PC-3 (cell line): ENCODE results near the gene ADAT3. TPM values are rescaled to one million over a fixed set of nuclear protein-coding genes. Genes with fewer than 3 reads are reported as not detected.

Experiments
- ATAC-seq: fragments of 200-7000 bp; cut with Tn5 transposase; 2 replicates; pipeline ENCODE4 v1.9.1; 2020; ENCODE audit warnings: mild to moderate bottlenecking, moderate library complexity
- BruUV-seq: library from RNA; stranded (reverse); fragments of 400-500 nt; replicated peaks from 2 replicates; lab custom pipeline; 2021; lab: Mats Ljungman, UMichigan
- CTCF ChIA-PET: fragments of 300-600 bp; sonication (Branson Sonifier 250); formaldehyde crosslinking; loops from one replicate; lab custom pipeline; 2022; ENCODE audit warnings: antibody characterized with exemption; lab: Charles Lee
- POLR2A ChIA-PET: fragments of 300-600 bp; sonication (Branson Sonifier 250); formaldehyde crosslinking; loops from one replicate; lab custom pipeline; 2022; ENCODE audit warnings: antibody characterized with exemption; ENCODE audit not compliant: unreplicated experiment; lab: Charles Lee
- DNase-seq: peaks from one replicate; pipeline ENCODE4 v3.0.0-alpha.2; 2015
- H2AFZ ChIP-seq: fragments of 300-600 bp; sonication (generic); 2 replicates; pipeline ENCODE4 v1.6.0; 2016; ENCODE audit warnings: antibody characterized with exemption, low read length
- H3F3A ChIP-seq: fragments of 300-600 bp; sonication (generic); one replicate; pipeline ENCODE4 v1.6.0; 2017; ENCODE audit warnings: antibody characterized with exemption, low read length, control low read depth, mild to moderate bottlenecking; ENCODE audit not compliant: unreplicated experiment
- H3K27ac ChIP-seq: fragments of 300-600 bp; sonication (generic); 2 replicates; pipeline ENCODE4 v1.5.1; 2016; ENCODE audit warnings: mild to moderate bottlenecking, low read length
- H3K27me3 ChIP-seq: fragments of 300-600 bp; sonication (generic); 2 replicates; pipeline ENCODE4 v1.6.1; 2016; ENCODE audit warnings: low read length, mixed read lengths
- H3K36me3 ChIP-seq: fragments of 300-600 bp; sonication (generic); 2 replicates; pipeline ENCODE4 v1.6.1; 2016; ENCODE audit warnings: low read depth, mixed run types, low read length, mixed read lengths
- H3K4me1 ChIP-seq: fragments of 300-600 bp; sonication (generic); 2 replicates; pipeline ENCODE4 v1.5.1; 2016; ENCODE audit warnings: low read length; ENCODE audit not compliant: insufficient read depth
- H3K4me2 ChIP-seq: fragments of 300-600 bp; sonication (generic); 2 replicates; pipeline ENCODE4 v1.6.0; 2016; ENCODE audit warnings: low read length
- H3K4me3 ChIP-seq: fragments of 300-600 bp; sonication (generic); 2 replicates; pipeline ENCODE4 v1.5.1; 2016; ENCODE audit warnings: mild to moderate bottlenecking, low read length, mixed read lengths
- H3K79me2 ChIP-seq: fragments of 300-600 bp; sonication (generic); 2 replicates; pipeline ENCODE4 v1.6.1; 2017; ENCODE audit warnings: low read length, mixed read lengths
- H3K9ac ChIP-seq: fragments of 300-600 bp; sonication (generic); 2 replicates; pipeline ENCODE4 v1.6.0; 2016; ENCODE audit warnings: mild to moderate bottlenecking, low read length
- H3K9me2 ChIP-seq: fragments of 300-600 bp; sonication (generic); replicated peaks from 2 replicates; pipeline ENCODE4 v1.6.1; 2016; ENCODE audit warnings: mixed run types, low read length, mixed read lengths
- H3K9me3 ChIP-seq: fragments of 300-600 bp; sonication (generic); 2 replicates; pipeline ENCODE4 v1.6.1; 2016; ENCODE audit warnings: low read length, mixed read lengths
- H4K20me1 ChIP-seq: fragments of 300-600 bp; sonication (generic); 2 replicates; pipeline ENCODE4 v1.6.1; 2016; ENCODE audit warnings: low read length, mixed read lengths
- EZH2 ChIP-seq: fragments of 300-600 bp; sonication (generic); IDR thresholded peaks from one replicate; pipeline ENCODE4 v1.6.1; 2017; ENCODE audit warnings: antibody characterized with exemption, mild to moderate bottlenecking, low read length; ENCODE audit not compliant: unreplicated experiment
- EZH2phosphoT487 ChIP-seq: fragments of 300-600 bp; sonication (generic); IDR thresholded peaks from 2 replicates; pipeline ENCODE4 v1.6.1; 2018; ENCODE audit warnings: mild to moderate bottlenecking, antibody characterized with exemption, low read length, borderline replicate concordance
- intact Hi-C: fragments of 100-400 bp; cut with micrococcal nuclease; formaldehyde crosslinking; loops from 2 replicates; pipeline ENCODE4 v1.9.0; 2023
- total RNA-seq: library from RNA; depleted of rRNA; stranded (reverse); fragments of >200 nt; gene quantifications from 2 replicates; pipeline ENCODE4 v1.2.3, GENCODE V29; 2014
- TF ChIP-seq, protein P1 (sequence below): fragments of 300-600 bp; sonication (generic); conservative IDR thresholded peaks from 2 replicates; pipeline ENCODE4 v1.5.1; 2017; ENCODE audit warnings: antibody characterized with exemption, low read depth, mild to moderate bottlenecking, low read length

The ADAT3 gene
- total RNA-seq, 1 experiment from 2014 or later, result 8.4 TPM

- Histone ChIP-seq H3K4me2 (no peak overlapping the region), H3K9me3 (no peaks in the 10 kb centered on the region), H2AFZ (no peak overlapping the region), H3K4me3 (no peak overlapping the region), H3K4me1 (no peaks in the 10 kb centered on the region), H4K20me1 (no peaks in the 10 kb centered on the region), H3K27me3 (no peaks in the 10 kb centered on the region), H3K9ac (no peak overlapping the region), H3K79me2 (peaks cover 46% of the 10 kb centered on the region), H3F3A (no peaks in the 10 kb centered on the region), H3K27ac (no peak overlapping the region), H3K9me2 (no peaks in the 10 kb centered on the region), H3K36me3 (no peaks in the 10 kb centered on the region)
- no TSS peak for BruUV-seq
- ATAC-seq (no peak), DNase-seq (no peak)
- intact Hi-C loops, result no loop called here
- CTCF ChIA-PET, result no interaction called here
- POLR2A ChIA-PET, result no interaction called here
- TF ChIP-seq, protein P1, sequence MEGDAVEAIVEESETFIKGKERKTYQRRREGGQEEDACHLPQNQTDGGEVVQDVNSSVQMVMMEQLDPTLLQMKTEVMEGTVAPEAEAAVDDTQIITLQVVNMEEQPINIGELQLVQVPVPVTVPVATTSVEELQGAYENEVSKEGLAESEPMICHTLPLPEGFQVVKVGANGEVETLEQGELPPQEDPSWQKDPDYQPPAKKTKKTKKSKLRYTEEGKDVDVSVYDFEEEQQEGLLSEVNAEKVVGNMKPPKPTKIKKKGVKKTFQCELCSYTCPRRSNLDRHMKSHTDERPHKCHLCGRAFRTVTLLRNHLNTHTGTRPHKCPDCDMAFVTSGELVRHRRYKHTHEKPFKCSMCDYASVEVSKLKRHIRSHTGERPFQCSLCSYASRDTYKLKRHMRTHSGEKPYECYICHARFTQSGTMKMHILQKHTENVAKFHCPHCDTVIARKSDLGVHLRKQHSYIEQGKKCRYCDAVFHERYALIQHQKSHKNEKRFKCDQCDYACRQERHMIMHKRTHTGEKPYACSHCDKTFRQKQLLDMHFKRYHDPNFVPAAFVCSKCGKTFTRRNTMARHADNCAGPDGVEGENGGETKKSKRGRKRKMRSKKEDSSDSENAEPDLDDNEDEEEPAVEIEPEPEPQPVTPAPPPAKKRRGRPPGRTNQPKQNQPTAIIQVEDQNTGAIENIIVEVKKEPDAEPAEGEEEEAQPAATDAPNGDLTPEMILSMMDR, result no peak
- no peak for TF ChIP-seq EZH2
- TF ChIP-seq EZH2phosphoT487, result no peak
Measured at GRCh38 chr19:1955171-1956121, 50.2 kb downstream of the ADAT3 start.

DNA sequence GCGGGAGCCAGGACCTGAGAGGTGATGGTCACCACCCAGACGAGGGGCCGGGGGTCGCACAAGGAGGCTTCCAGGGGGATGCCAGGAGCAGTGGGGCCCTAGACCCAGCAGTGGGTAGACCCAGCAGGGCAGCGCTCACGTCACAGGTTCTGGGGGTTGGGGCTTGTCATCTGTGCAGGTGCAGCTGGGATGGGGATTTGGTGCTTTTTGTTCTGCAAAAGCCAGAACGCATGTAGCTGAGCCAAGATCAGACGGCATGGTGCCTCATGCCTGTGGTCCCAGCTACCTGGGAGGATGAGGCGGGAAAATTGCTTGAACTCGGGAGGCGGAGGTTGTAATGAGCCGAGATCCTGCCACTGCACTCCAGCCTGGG, 50.9 kb downstream of the ADAT3 start:
- no peaks in the 10 kb centered on the region for H3F3A ChIP-seq
- POLR2A ChIA-PET, result no interaction called here
- no peak overlapping the region for H3K4me2 ChIP-seq
- H3K4me1 ChIP-seq, result no peaks in the 10 kb centered on the region
- H3K9ac ChIP-seq, result no peak overlapping the region
- H3K9me3 ChIP-seq, result no peaks in the 10 kb centered on the region
- H3K4me3 ChIP-seq, result no peak overlapping the region
- H4K20me1 ChIP-seq, result no peaks in the 10 kb centered on the region
- no TSS peak for BruUV-seq
- peaks cover 41% of the 10 kb centered on the region for H3K79me2 ChIP-seq
- DNase-seq, result no peak
- no peaks in the 10 kb centered on the region for H3K9me2 ChIP-seq
- CTCF ChIA-PET, result no interaction called here
- no peak overlapping the region for H2AFZ ChIP-seq
- intact Hi-C loops, result no loop called here
- H3K27me3 ChIP-seq, result no peaks in the 10 kb centered on the region
- no peak overlapping the region for H3K27ac ChIP-seq
- no peaks in the 10 kb centered on the region for H3K36me3 ChIP-seq
- ATAC-seq, result no peak
- TF ChIP-seq, protein P1, result no peak
- TF ChIP-seq EZH2 (no peak), EZH2phosphoT487 (no peak)
